ENCODE data around the gene HNRNPLL. TPM values are rescaled to one million over a fixed set of nuclear protein-coding genes. Genes with fewer than 3 reads are reported as not detected.
A peak's percentile ranks its signal among the peaks of the same experiment; 100 is the strongest.

Gene HNRNPLL
- total RNA-seq, 2 donors from 2014 or later, result 17.8 to 19.1 TPM

- Histone ChIP-seq H3K27me3 (no peaks in the 10 kb centered on the region), H3K27ac (peak overlapping the region; percentile 97 to 99), H3K4me1 (peaks cover 0 to 28% of the 10 kb centered on the region in 2 donors), H3K9me3 (no peaks in the 10 kb centered on the region), H3K36me3 (no peaks in the 10 kb centered on the region), H3K4me3 (peak overlapping the region; percentile 84 to 89)
- DNase-seq (ENCODE audit: low spot score), result peak; percentile 81
- peak; percentile 80 to 92 for TF ChIP-seq CTCF (IDR thresholded peaks at IDR 0.05)
Observed at GRCh38 chr2:38603402-38604290, 918 bp upstream of the HNRNPLL start.

DNA sequence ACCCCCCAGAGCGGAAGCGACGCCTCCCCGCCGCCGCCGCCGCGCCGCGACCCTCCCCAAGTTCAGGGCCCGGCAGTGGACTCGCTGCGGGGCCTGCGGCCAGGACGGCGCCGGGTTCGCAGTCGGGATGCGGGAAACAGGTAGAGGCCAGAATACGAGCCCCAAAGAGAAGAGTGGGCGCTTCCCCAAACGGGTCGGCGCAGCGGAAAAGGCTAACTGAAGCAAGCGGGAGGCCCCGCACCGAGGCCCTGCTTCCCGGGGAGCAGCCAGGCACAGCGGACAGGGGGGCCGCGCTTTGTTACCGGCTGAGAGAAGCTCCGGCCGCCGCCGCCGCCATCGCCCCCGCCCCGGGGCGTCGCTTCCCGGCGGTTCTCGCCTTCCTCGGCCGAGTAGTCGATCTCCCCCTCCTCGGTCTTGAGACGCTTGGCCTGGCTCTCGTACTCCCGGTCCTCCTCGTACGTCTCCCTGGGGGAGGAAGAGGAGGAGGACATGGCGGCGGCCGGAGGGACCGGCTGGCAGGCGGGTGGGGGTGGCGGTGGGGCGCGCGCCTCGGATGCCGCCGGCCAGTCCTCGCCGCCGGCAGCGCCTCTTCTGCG is 494 bp downstream of the HNRNPLL start:
- peak in 1 of 2 donors; percentile 11 for TF ChIP-seq CTCF (IDR thresholded peaks at IDR 0.05)
- Histone ChIP-seq H3K4me1 (peaks cover 0 to 42% of the 10 kb centered on the region in 2 donors), H3K9me3 (no peaks in the 10 kb centered on the region), H3K36me3 (no peaks in the 10 kb centered on the region), H3K4me3 (peak overlapping the region; percentile 84 to 89), H3K27ac (peak overlapping the region; percentile 97 to 99), H3K27me3 (no peaks in the 10 kb centered on the region)
- peak; percentile 64 for DNase-seq (ENCODE audit: low spot score)

DNA sequence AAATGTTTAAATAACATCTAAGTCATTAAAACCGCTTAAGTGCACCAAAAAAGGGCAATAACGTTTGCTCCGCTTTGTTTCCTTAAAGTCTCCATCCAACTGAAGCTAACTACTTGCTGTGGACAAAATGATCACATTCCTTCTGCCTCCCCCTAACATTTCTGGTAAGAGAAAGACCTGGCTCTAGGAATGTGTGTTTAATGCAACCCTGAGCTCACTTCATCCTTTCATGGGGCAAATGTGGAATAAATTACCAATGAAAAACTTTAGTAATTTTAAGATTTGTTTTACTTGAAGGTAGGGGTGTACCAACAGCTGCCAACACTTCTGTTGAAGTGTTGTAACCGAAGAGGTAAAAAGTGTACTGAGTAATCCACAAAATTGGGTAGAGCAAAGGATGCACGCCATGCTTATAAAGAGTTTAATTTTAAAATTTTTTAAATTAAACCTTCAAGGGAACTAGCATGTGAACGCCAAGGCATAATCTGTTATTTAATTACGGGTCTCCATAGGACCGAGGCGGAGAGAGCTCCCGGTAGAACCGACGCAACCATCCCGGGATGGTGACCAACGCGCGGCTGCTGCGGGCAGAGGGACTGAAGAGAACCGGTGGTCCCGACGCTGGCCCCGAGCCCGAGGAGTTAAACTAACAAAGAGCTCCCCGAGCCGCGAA is 1.1 kb downstream of the HNRNPLL start:
- H3K36me3 ChIP-seq, result no peaks in the 10 kb centered on the region
- no peak for TF ChIP-seq CTCF (IDR thresholded peaks at IDR 0.05)
- no peak for DNase-seq (ENCODE audit: low spot score)
- no peaks in the 10 kb centered on the region for H3K9me3 ChIP-seq
- peaks cover 0 to 49% of the 10 kb centered on the region in 2 donors for H3K4me1 ChIP-seq
- peak overlapping the region; percentile 84 to 89 for H3K4me3 ChIP-seq
- peak overlapping the region; percentile 97 to 99 for H3K27ac ChIP-seq
- no peaks in the 10 kb centered on the region for H3K27me3 ChIP-seq

GRCh38 chr2:38600921-38601455 is 1.7 kb downstream of the HNRNPLL start:
- H3K4me1 ChIP-seq, result peaks cover 0 to 54% of the 10 kb centered on the region in 2 donors
- peak overlapping the region; percentile 84 to 89 for H3K4me3 ChIP-seq
- no peaks in the 10 kb centered on the region for H3K9me3 ChIP-seq
- DNase-seq (ENCODE audit: low spot score), result no peak
- no peak for TF ChIP-seq CTCF (IDR thresholded peaks at IDR 0.05)
- H3K36me3 ChIP-seq, result no peaks in the 10 kb centered on the region
- H3K27ac ChIP-seq, result peak overlapping the region; percentile 97 to 99
- no peaks in the 10 kb centered on the region for H3K27me3 ChIP-seq

DNA sequence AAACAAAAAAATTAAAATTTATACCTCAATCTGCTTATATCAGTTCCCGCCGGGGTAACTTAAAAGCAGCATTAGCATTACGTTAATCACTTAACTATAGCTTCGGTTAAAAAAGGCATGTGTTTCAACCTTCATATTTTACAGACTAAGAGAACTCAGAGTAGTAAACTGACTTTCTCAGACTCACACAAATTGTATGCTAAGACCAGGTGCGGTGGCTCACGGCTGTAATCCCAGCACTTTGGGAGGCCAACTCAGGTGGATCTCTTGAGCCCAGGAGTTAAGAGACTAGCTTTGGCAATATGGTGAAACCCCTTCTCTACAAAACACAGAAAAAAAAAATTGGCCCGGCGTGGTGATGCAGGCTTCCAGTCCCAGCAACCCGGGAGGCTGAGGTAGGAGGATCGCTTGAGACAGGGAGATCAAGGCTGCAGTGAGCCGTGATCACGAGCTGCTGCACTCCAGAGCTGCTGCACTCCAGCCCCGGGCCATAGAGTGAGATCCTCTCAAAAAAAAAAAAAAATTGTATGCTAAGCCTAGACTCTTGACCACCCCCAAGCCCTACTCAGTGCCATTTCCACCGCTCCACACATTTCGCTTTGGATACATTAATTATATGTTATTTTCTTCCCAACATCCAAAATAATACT is 2.4 kb downstream of the HNRNPLL start:
- Histone ChIP-seq H3K36me3 (no peaks in the 10 kb centered on the region), H3K27me3 (no peaks in the 10 kb centered on the region), H3K9me3 (no peaks in the 10 kb centered on the region), H3K27ac (peak overlapping the region; percentile 97 to 99), H3K4me3 (peak overlapping the region; percentile 84 to 89), H3K4me1 (peaks cover 0 to 55% of the 10 kb centered on the region in 2 donors)
- DNase-seq (ENCODE audit: low spot score), result no peak
- no peak for TF ChIP-seq CTCF (IDR thresholded peaks at IDR 0.05)

Measured in right atrium auricular region (tissue), 2 donors.